GF-D8 (cell line): ENCODE results near the gene FAM83C.
"Not testable (repeated sequence)": the region's sequence is repeated elsewhere in the genome, so short reads cannot be mapped to it uniquely, and the experiment has no call there.

Experiments
- DNase-seq: peaks from one replicate; lab custom pipeline; 2025; lab: John Stamatoyannopoulos, UW

Gene FAM83C

GRCh38 chr20:35318502-35319157, 26.4 kb upstream of the FAM83C start:
- no peak for DNase-seq

- no peak for DNase-seq
Measured at GRCh38 chr20:35317416-35318210, 25.4 kb upstream of the FAM83C start.

- DNase-seq: no peak
Measured at GRCh38 chr20:35316086-35316485, 23.9 kb upstream of the FAM83C start.

GRCh38 chr20:35315632-35316020, 23.4 kb upstream of the FAM83C start:
- DNase-seq: not testable (repeated sequence)

GRCh38 chr20:35314816-35315631, 22.8 kb upstream of the FAM83C start:
- DNase-seq: peak; percentile 25

GRCh38 chr20:35312318-35312717, 20.1 kb upstream of the FAM83C start:
- peak; percentile 36 for DNase-seq

- no peak for DNase-seq
Measured at GRCh38 chr20:35311822-35312221, 19.6 kb upstream of the FAM83C start.

GRCh38 chr20:35311409-35311808, 19.2 kb upstream of the FAM83C start:
- DNase-seq: no peak

GRCh38 chr20:35307666-35308653, 15.7 kb upstream of the FAM83C start:
- DNase-seq: no peak

GRCh38 chr20:35306931-35307517, 14.8 kb upstream of the FAM83C start:
- no peak for DNase-seq

- DNase-seq: no peak
Measured at GRCh38 chr20:35305682-35306556, 13.7 kb upstream of the FAM83C start.

- DNase-seq: no peak
Measured at GRCh38 chr20:35304956-35305355, 12.7 kb upstream of the FAM83C start.

- DNase-seq: peak; percentile 33
Measured at GRCh38 chr20:35303735-35304491, 11.7 kb upstream of the FAM83C start.

GRCh38 chr20:35303382-35303734, 11.1 kb upstream of the FAM83C start:
- no peak for DNase-seq

- DNase-seq: no peak
Measured at GRCh38 chr20:35302421-35303335, 10.5 kb upstream of the FAM83C start.

GRCh38 chr20:35301426-35301825, 9.2 kb upstream of the FAM83C start:
- DNase-seq: no peak

GRCh38 chr20:35300469-35301262, 8.4 kb upstream of the FAM83C start:
- no peak for DNase-seq

- no peak for DNase-seq
Measured at GRCh38 chr20:35299780-35300179, 7.6 kb upstream of the FAM83C start.
